HG02973 (cell line): ENCODE measurements around the gene TSPYL4.
A peak's percentile ranks its signal among the peaks of the same experiment; 100 is the strongest.

Source experiments
- ATAC-seq: cut with Tn5 transposase; IDR thresholded peaks from one replicate; pipeline ENCODE4 v1.9.1; 2021; ENCODE audit warnings: moderate library complexity; ENCODE audit not compliant: unreplicated experiment

Gene TSPYL4

DNA sequence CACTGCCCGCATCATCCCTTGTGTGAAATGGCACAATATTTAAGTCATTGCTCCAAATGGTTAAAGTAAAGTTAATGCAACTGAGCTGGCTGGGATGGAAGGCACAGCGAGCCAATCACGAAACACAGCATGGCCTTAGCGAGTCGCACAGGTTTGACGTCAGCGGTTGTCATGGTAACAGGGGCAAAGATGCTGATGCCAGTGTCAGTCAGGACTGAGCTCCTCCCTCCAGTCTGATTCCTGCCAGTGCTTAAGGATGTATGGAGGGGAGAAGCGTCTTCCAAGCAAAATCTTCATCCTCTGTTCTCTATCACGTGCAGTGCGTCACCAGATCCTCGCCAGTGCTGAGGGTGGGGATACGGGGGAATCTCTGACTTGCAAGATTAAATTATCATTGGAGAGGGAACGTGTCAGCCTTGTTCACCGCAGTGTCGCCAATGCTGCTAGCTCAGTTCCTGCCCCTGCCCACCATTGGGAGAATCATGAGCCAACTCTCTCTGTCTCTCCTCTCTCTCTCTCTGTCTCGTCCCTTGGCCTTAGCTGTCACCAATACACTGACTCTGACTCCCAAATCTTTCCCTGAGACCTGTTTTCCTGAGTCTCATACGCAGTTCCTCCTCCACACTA lies 24.5 kb downstream of the TSPYL4 start:
- ATAC-seq = no peak

DNA sequence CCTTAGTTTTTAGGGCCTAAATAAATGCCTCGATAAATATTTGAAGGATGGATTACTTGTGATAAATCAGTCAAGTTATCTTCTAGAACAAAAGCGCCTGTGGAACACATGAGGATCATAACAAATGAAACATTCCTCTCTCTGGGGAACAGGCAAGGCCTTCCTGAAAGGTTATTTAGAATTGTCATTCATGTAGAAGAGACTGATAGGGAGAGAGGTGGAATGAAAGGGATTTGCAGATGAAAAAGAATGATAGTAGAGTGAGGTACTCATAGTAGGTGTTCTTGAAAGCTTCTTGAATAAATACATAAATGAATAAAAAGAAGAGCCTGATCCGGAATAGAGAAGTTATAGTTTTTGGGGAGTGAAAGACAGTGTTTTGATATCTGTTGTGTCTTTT lies 30.5 kb downstream of the TSPYL4 start:
- no peak for ATAC-seq

DNA sequence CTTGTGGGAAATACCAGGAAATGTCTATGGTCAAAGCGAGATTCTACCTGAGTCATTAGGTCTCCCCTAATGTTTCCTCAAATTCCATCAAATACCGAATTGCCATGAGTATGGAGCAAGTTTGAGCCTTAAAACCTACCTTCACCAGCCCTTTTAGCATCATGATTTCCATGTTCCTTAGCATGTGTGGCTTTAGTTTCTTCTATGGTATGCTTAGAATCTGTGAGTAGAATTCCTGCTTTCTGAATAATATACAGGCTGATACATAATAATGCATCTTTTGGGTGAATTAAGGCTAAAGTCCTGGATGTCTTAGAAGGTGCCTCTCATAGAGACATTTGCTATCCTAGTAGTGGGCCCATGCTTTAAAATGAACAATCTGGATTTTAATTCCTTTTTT lies 32.0 kb downstream of the TSPYL4 start:
- ATAC-seq = no peak

DNA sequence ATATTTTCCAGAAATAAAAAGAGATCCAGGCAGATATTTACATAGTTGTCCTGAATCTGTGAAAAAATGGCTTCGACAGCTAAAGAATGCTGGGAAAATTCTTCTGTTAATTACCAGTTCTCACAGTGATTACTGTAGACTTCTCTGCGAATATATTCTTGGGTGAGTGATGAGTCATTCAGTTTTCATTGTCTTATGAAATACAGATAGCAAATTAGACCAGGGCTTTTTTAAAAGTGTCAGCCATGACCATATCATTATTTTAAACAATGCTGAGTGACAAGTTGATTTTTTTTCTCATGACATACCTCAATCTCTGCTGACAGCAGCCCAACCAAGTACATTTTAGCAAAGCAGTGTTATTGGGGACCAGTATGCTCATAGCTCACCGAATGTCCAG lies 32.8 kb downstream of the TSPYL4 start:
- no peak for ATAC-seq

DNA sequence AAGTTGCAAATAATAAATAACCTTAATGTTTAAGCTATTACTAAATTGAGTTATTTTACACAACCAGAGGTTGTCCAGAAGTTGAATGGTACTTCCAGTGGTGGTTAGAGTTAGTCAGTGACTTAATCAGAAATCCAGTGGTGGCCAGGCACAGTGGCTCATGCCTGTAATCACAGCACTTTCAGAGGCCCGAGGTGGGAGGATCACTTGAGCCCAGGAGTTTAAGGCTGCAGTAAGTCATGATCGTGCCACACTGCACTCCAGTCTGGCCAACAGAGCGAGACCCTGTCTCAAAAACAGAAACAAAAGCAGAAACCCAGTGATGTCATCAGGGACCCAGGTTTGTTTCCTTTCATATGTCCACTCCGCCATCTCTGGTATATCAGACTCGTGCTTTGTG lies 35.0 kb downstream of the TSPYL4 start:
- no peak for ATAC-seq

DNA sequence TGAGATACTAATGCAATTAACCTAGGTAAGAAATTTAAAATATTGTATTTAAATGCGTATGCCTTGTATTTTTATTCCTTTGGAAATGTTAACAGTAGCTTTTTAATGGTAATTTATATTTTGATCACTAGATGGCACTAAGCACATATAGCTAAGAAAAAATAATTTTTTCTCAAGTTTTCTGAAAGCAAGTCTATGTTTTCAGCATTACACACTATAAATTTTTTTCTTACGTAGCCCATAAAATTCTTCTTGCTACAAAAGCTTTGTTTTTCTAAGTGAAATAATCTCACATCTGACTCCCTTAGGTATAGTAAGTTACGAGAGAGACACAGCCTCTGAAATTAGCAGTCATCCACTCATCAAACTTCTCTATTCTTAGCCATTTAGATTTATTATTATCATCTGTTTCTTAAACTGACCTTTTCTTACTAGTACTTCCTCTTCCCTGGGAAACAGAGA lies 35.7 kb downstream of the TSPYL4 start:
- ATAC-seq = no peak

DNA sequence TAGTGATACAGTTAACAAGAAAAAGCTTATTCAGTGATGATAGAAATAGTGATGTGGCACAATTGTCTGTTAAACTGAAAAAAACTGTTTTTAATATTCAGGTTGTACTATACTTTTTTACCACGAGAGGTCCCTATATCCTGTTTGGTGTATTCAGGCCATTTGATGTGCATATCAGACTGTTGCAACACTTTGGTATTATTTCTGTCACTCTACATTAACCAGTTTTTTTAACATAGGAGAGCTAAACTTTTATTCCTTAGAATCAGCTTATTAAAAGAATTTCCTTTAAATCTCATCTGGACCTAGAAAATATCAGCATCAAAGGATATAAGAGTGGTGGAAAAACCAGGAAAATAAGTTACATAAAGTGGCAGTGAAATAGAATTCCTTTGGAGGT lies 36.8 kb downstream of the TSPYL4 start:
- peak; percentile 66 for ATAC-seq

DNA sequence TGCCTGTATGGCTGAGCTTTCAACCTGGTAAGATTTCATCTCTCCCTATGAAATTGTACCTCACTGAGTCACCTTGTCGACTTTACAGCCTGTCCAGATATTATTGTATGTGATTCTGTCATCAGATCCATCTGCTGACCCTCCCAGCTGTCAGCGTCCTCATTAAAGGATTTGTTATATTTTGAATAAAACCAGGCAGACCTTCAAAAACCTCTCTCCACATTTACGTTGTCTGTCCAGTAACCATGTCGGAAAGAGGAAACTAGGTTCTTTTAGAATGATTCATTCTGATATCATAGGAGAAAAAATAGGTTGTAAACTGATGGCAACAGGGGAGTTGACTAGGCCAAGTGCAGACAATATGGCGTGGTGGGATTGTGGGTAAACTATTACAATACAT lies 38.5 kb downstream of the TSPYL4 start:
- ATAC-seq = no peak

DNA sequence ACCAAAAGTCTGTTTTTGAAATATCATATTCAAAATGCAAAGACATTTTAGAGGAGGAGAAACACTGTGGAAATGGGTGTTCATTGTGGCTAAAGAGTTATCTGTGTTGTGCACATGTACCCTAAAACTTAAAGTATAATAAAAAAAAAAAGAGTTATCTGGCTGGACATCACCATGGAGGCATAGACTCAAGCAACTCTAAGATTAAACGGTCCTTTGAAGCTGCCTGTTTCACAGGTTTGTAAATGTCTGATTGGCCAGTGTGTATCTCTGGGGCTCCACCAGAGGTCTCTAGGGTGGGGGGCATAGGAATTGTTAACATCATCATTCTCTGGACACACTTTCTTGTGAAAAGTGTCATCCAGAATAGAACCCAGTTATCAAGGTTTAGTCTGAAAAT lies 39.2 kb downstream of the TSPYL4 start:
- no peak for ATAC-seq

DNA sequence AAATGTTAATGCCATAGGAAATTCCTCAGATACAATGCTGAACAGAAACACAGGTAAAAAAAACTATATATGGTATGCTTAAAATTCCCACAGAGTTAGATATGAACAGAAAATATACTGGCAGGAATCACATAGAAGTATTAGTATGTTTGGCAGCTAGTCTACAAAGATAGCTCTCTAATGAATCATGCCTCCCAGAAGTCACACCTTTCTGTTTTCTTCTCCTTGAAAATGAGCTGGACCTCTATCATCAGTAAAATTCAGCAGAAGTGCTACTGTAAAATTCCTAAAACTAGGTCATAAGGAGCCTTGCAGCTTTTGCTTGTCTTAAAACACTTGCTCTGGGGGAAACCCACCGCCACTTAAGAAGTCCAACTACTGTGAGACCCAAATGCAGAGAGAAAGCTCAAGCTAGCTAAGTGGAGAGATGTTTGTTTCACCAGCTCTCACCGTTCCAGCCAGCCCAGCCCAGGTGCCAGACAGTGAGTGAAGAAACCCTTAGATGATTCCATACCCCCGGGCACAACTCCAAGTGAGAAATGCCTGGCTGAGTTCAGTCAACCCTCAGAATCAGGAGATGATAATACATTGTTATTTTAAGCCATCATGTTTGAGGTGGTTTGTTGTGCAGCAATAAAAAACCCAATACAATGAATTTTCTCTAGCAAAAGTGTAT lies 43.0 kb downstream of the TSPYL4 start:
- no peak for ATAC-seq

DNA sequence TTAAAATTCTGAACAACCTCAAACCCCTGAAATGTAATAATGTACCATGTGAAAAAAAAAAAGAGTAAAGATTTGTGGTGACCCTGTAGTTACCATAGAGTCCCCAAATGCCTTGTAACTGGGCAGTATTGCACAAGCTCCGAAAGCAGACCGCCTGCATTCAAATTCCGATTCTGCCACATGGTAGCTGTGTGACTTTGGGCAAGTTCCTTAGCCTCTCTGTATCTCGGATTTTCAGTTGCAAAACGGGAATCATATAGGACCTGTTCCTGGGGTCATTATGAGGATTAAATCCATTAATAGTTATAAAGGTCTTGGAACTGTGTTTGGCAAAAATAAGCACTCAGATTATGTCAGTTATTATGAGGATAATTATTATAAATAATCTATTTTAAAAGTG lies 43.6 kb downstream of the TSPYL4 start:
- no peak for ATAC-seq

DNA sequence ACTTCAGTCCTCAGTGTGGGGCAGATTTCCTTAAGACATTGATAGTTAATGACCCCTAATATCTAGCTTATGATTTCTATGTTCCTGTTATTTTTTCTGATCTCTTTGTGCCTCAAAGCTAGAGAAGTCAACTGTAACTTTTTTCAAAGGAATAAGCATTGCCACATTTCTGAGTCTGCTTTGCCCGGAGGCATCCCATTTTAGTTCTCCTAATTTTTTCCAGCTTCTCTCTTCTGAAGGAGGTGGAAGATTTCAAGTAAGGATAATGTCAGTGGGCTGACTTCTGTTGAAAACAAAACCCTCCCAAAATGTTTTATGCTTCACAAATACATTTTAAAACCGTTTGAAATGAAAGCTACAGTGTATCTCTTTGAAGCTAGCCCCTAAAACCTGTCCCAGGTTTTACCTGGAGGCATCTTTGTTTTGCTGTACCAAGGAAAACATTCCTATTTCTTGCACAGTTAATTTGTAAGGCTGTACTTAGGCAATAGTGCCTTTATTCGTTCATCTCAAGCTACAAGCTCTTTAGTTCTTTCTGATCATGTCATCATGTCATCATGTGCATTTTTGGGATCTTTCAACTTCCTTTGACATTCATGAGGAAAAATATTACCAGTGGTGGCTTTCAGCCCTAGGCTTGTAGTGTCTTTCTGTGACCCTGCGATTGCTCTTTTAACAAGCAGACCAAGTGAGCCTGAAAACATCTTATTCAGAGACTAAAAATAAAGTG lies 45.7 kb downstream of the TSPYL4 start:
- no peak for ATAC-seq

DNA sequence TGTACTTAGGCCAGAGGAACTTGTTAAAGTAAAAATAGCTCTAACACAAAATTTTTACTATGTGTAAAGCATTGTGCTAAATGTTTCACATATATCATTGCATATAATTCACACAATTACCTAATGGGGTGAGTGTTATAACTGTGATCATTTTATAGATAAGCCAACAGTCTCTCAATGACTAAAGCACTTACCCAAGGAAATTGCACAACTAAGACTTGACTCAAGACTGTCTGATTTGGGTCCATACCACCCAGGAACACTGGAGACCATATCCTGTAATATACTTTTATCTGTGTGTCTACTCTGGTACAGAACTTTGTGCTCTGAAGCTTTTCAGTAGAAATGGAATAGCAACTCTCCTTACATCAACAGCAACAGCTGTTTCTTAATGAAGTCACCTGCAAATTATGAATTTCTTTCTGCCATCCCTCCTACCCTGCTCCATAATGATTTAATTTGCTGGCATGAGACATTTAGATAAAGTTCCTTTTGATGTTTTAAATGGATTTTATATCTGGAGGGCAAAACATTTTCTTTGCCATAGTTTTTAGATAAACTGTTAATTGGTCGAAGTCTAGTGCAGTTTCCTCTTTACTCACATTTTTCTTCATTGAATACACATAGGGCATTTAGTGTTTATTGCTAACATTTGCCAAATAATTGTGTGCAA lies 47.5 kb downstream of the TSPYL4 start:
- no peak for ATAC-seq

DNA sequence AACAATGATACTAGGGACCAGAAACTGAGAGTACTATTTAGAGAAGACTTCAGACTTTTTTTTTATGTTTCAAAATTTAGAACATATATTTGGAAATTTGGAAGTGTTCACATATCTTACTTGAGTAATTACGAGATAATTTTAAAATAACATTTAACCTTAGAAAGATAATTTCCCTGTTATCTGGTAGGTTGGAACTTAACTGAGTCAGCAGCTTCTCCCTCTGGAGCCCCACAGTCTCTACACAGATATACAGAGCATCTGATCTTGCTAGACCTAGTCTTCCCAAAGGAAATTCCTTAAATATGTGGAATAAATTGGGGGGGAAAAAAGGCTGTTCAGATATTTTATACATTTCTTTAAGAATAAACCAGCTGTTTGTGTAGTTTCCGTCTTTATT lies 48.6 kb downstream of the TSPYL4 start:
- no peak for ATAC-seq

DNA sequence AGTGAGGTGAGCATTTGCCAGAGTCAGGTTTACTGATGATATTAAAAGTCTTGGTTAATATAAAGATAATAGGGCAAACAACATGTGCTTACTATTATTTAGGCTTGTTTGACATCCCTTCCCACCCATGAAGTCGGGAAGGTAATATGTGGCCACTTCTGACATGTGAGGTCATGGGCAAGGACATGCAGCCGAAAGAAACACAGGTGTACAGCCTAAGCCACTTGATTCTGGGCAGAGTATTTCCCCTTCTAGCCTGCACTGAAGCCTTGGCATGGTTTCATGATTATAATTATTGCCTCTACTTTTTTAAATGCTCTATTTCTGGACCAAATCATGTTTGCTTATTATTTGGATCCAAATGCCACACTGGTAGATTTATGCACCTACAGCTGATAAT lies 52.3 kb downstream of the TSPYL4 start:
- no peak for ATAC-seq

DNA sequence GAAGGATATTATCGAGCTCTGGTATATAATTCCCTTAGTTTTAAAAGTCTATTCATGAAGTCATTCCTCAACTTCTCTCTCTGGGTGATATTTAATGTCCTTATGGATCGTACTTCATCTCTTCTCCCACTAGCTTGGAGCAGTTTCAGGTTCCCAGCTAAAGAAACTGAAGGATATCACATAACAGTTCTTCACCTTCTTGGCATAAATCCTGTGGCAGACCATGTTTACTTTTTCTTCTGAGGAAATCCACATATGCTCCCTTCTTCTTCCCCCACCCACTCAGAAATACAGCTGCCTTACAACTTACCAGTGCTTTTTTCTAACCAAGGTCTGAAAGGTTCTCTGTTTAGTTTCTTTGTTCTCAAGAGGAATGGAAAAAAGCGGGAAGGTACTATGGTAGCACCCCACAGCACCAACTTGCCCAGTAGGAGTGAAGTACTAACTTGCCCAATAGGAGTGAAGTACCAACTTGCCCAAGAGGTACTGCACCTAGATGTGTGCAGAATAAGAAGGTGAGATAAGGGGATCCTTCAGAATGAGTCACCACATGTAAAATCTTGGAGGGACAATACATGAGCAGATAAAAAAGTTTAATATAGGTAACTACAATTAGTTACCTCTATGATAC lies 53.1 kb downstream of the TSPYL4 start:
- ATAC-seq = no peak
